Epithelial cell of proximal tubule (primary cell): Measurements from ENCODE around the gene TPRX2. TPM values are rescaled to one million over a fixed set of nuclear protein-coding genes. Genes with fewer than 3 reads are reported as not detected.
A peak's percentile ranks its signal among the peaks of the same experiment; 100 is the strongest.
"Not testable (repeated sequence)": the region's sequence is repeated elsewhere in the genome, so short reads cannot be mapped to it uniquely, and the experiment has no call there.

ENCODE experiments used
- DNase-seq: peaks from one replicate; pipeline ENCODE4 v3.0.0-alpha.2; 2011; ENCODE audit warnings: low read depth
- H3K4me3 ChIP-seq: 2 replicates; pipeline ENCODE4 v1.5.1; 2011; ENCODE audit warnings: low read depth, mild to moderate bottlenecking, low read length
- total RNA-seq: library from RNA; depleted of rRNA; stranded (reverse); fragments of >200 nt; gene quantifications from 2 replicates; pipeline ENCODE4 v1.2.3, GENCODE V29; 2015
- TF ChIP-seq, protein P1 (sequence below): conservative IDR thresholded peaks from 2 replicates; pipeline ENCODE4 v1.5.1; 2012; ENCODE audit warnings: low read depth, mild to moderate bottlenecking, low read length

Gene TPRX2, protein sequence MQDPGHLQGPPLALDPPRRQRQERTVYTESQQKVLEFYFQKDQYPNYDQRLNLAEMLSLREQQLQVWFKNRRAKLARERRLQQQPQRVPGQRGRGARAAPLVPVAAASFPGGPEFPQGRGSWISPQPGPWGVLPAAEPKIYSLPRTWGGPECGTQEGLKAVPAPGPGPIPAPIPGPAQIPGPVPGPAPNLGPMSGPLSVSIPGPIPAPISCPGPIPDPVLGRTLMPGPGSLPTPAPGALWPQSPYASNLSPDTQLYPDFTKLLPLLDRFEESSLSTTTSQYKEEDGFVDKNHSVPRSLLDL
- not detected in 2 replicates for total RNA-seq

DNA sequence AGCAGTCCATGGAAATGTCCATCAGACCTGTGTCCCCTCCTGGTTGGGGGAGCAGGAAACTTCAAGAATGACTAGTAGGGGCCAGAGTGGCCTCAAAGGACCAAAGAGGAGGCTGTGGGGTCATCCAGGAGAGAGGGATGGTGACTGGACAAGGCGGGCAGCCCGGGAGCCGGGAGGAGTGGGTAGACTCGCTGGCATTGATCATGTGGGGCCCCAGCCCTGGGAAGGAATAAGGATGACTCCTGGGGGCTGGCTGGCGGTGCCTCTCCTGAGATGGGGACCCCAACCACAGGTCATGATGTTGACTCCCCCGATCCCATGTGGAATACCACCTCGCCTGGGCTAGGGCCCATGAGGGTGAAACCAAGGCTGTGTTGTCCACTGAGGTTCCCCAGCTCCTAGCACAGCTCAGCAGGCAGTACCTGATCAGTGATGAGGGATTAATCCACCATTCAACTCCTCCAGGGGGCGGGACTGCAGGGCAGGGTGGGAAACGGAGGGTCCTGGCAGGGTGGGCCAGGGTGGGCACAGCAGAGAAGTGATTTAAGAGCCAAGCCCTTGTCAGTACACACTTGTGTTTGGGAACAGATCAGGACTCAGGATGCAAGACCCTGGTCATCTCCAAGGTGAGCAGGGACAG lies at the start of gene TPRX2:
TSS of gene TPRX2 (plus strand) at position 590 of the 640 bp plus-strand sequence. CDS start at position 602, 12 bp downstream.
- not testable (repeated sequence) for DNase-seq, H3K4me3 ChIP-seq

DNA sequence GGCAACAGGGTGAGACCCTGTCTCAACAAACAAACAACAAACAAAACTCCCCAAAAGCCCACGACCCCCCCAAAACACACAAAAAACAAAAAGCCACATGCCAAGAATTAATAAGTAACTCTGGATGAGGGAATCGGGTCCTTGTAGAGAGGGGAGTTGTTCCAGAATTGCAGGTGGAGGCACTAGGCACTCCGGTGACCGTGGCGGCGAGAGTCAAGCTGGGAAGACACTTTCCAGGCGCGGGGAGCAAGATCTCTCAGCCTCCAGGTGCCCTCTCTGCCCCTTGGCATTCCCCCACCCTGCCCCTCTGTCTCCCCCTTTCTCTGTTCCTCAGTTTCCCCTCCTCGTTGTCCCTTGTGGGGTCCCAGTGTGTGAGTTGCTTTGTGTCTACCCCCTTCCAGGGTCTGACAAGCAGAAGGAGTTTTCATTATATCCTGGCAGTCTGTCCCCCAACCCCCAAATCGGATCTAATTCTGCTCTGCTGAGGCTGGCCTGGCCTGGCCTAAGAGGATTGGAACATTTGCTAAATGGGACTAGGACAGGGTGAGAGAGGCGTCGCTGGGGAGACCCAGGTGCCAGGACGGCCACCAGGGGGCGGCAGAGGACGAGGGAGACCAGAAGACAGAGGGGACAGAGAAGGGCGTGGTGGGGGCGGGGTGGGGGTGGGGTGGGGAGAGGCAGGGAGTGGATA lies 45.6 kb upstream of the TPRX2 start:
- TF ChIP-seq, protein P1, sequence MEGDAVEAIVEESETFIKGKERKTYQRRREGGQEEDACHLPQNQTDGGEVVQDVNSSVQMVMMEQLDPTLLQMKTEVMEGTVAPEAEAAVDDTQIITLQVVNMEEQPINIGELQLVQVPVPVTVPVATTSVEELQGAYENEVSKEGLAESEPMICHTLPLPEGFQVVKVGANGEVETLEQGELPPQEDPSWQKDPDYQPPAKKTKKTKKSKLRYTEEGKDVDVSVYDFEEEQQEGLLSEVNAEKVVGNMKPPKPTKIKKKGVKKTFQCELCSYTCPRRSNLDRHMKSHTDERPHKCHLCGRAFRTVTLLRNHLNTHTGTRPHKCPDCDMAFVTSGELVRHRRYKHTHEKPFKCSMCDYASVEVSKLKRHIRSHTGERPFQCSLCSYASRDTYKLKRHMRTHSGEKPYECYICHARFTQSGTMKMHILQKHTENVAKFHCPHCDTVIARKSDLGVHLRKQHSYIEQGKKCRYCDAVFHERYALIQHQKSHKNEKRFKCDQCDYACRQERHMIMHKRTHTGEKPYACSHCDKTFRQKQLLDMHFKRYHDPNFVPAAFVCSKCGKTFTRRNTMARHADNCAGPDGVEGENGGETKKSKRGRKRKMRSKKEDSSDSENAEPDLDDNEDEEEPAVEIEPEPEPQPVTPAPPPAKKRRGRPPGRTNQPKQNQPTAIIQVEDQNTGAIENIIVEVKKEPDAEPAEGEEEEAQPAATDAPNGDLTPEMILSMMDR = peak; percentile 57
- DNase-seq = no peak
- no peak overlapping the region for H3K4me3 ChIP-seq

DNA sequence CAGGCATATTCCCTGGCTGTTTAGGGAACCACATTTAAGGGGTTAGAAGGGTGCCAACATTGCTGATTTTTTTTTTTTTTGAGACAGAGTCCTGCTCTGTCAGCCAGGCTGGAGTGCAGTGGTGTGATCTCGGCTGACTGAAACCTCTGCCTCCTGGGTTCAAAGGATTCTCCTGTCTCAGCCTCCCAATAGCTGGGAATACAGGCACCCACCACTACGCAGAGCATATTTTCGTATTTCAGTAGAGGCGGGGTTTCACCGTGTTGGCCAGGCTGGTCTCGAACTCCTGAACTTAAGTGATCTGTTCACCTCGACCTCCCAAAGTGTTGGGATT lies 45.1 kb upstream of the TPRX2 start:
- no peak overlapping the region for H3K4me3 ChIP-seq
- TF ChIP-seq, protein P1 = no peak
- DNase-seq = no peak

DNA sequence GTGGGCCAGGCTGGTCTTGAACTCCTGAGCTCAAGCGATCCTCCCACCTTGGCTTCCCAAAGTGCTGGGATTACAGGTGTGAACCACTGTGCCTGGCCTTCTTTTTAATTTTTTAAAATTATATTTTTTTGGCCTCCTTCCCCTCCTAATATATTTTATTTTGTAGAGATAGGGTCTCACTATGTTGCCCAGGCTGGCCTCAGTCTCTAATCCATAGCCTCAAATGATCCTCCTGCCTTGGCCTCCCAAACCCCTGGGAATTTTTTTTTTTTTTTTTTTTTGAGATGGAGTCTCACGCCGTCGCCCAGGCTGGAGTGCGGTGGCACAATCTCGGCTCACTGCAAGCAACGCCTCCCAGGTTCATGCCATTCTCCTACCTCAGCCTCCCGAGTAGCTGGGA lies 42.8 kb upstream of the TPRX2 start:
- not testable (repeated sequence) for H3K4me3 ChIP-seq, DNase-seq

DNA sequence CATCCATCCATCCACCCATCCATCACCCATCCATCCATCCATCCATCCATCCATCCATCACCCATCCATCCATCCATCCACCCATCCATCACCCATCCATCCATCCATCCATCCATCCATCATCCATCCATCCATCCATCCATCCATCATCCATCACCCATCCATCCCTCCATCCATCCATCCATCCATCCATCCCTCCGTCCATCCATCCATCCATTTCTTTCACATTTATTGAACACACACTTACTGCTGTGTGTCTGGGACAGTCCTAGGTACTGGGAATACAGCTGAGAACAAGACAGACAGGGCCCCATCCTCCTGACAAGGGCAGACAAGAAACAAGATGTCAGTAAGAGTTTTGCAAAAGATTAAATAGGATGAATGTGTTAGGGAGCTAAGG lies 40.8 kb upstream of the TPRX2 start:
- not testable (repeated sequence) for DNase-seq, H3K4me3 ChIP-seq

DNA sequence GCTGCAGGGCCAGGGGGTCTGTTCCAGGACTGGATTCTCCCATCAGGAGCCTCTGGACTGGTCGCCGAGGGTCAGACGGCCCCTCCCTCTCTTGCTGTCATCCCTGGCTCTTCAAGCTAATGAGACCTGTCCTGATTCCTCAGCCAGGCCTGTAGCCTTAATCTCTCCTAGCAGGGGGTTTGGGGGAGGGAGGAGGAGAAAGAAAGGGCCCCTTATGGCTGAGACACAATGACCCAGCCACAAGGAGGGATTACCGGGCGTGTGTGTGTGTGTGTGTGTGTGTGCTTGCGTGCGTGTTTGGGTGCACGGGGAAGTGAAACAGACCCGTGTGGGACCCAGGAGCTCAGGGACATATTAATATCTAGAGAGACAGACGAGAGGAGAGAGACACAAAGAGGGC lies 39.2 kb upstream of the TPRX2 start:
- TF ChIP-seq, protein P1 = no peak

DNA sequence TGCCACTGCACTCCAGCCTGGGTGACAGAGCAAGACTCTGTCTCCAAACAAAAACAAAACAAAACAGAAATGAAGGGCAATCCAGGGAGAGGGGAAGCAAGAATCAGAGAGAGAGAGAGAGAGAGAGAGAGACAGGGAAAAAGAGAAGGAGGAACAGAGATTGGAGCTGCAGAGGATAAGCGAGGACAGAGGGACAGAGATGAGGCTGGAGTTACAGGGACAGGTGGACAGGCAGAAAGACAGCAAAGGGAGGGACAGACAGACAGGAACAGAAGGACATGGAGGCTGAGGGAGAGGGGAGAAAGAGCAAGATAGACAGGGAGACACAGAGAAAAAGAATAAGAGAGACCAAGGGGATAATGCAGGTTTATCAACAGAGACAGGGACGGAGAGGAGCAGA lies 38.6 kb upstream of the TPRX2 start:
- no peak overlapping the region for H3K4me3 ChIP-seq
- TF ChIP-seq, protein P1 = no peak
- DNase-seq = no peak

More for the DNA sequence above, 39.2 kb upstream of the TPRX2 start:
- DNase-seq = no peak
- no peak overlapping the region for H3K4me3 ChIP-seq

DNA sequence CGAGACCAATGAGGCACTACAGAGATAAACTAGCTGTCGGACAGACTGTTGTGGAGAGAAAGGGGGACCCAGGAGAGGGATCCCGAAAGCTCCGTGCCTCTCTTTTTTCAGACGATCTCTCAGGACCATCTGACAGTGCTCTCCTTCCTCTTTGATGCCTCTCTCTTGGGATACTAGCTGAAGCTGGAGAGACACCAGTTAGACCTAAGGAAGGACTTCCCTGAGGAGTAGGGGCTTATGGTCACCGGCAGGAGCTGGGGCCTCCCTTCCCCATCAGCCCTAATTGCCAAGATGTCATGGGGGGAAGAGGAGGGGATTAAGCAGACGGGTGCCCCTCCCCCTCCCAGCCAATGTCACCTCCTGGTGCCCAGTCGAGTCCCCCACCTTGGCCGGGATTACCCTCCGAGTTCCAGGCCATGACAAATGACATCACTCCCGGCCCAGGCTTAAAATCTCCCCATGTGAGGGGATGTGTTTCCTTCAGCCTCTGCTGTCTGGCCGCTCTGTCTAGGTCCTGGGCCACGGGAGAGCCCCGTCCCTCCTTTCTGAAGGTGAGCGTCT lies 37.5 kb upstream of the TPRX2 start, which contains the start of gene CRX:
TSS of gene CRX (plus strand) at position 478 of the 561 bp plus-strand sequence. CDS start 12,507 bp downstream, outside the sequence.
- TF ChIP-seq, protein P1 = no peak
- DNase-seq = no peak
- no peak within 1 kb of the TSS for H3K4me3 ChIP-seq
